SK-N-SH treated with all-trans-retinoic acid at 6 μM for 48 hours (cell line): ENCODE results near the gene ADAMTS2.

Experiments
- CSRNP3 ChIP-seq: fragments of 250-450 bp; sonication (Bioruptor Pico); IDR thresholded peaks from 2 replicates; pipeline ENCODE4 v1.5.1; 2021; ENCODE audit warnings: mild to moderate bottlenecking, moderate library complexity
- GLIS3 ChIP-seq: fragments of 250-450 bp; sonication (Bioruptor Pico); IDR thresholded peaks from 2 replicates; pipeline ENCODE4 v1.5.0; 2020; ENCODE audit warnings: mild to moderate bottlenecking, moderate library complexity
- RARB ChIP-seq: fragments of 250-450 bp; sonication (Bioruptor Pico); IDR thresholded peaks from 2 replicates; pipeline ENCODE4 v1.8.0; 2021; ENCODE audit warnings: mild to moderate bottlenecking, moderate library complexity
- TOX ChIP-seq: fragments of 250-450 bp; sonication (Bioruptor Pico); IDR thresholded peaks from 2 replicates; pipeline ENCODE4 v1.8.0; 2021; ENCODE audit warnings: mild to moderate bottlenecking, moderate library complexity, borderline replicate concordance
- TF ChIP-seq, protein P1 (sequence below): fragments of 250-450 bp; sonication (Bioruptor Pico); IDR thresholded peaks from 2 replicates; pipeline ENCODE4 v1.8.0; 2020; ENCODE audit warnings: mild to moderate bottlenecking, moderate library complexity, borderline replicate concordance

- TF ChIP-seq, protein P1, sequence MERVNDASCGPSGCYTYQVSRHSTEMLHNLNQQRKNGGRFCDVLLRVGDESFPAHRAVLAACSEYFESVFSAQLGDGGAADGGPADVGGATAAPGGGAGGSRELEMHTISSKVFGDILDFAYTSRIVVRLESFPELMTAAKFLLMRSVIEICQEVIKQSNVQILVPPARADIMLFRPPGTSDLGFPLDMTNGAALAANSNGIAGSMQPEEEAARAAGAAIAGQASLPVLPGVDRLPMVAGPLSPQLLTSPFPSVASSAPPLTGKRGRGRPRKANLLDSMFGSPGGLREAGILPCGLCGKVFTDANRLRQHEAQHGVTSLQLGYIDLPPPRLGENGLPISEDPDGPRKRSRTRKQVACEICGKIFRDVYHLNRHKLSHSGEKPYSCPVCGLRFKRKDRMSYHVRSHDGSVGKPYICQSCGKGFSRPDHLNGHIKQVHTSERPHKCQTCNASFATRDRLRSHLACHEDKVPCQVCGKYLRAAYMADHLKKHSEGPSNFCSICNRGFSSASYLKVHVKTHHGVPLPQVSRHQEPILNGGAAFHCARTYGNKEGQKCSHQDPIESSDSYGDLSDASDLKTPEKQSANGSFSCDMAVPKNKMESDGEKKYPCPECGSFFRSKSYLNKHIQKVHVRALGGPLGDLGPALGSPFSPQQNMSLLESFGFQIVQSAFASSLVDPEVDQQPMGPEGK (CRISPR knock-in tag) = no peak
- TF ChIP-seq TOX (CRISPR knock-in tag) (no peak), GLIS3 (CRISPR knock-in tag) (no peak), CSRNP3 (CRISPR knock-in tag) (no peak), RARB (CRISPR knock-in tag) (no peak)
These were observed 20.4 kb downstream of the ADAMTS2 start for GRCh38 chr5:179324760-179325295.
